SKM-1 treated with dmso at 0.1 percent for 144 hours (cell line): ENCODE results near the gene LRRC36.
A peak's percentile ranks its signal among the peaks of the same experiment; 100 is the strongest.

Experiments
- DNase-seq: peaks from one replicate; lab custom pipeline; 2025; ENCODE audit not compliant: unreplicated experiment; lab: John Stamatoyannopoulos, UW

Gene LRRC36

GRCh38 chr16:67423015-67423414, 96.4 kb downstream of the LRRC36 start:
- DNase-seq, result no peak

DNA sequence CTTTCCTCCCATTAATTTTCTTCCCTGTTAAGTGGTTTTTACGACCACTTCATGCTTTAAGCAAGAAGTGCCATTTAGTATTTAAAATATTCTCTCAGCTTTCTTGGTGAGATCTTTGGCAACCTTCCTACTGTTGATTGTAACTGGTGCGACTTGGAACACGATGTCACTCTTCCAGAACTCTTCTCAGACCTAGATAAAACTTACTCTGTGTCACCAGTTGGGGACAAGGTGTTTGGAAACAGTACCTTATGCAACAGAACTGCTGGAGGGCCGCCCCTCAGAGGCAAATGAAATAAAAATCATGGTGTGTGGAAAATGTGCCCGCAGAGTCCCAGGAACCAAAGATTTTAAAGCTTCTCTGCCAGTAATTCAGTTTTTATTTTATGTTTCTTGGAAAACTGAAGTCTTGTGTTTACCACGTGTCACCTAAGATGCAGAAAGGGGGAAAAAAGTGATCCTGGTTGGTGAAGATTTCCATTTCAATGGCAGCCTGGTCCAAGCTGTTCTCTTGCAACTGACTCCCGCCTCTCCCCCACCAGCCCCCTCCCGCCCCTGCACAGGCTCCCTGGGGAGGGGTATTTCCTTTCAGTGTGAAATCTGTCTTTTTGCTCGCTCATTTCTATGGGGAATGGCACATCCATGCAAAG, 97.1 kb downstream of the LRRC36 start:
- DNase-seq, result no peak

GRCh38 chr16:67424261-67424615, 97.6 kb downstream of the LRRC36 start:
- DNase-seq, result no peak

GRCh38 chr16:67425061-67425460, 98.4 kb downstream of the LRRC36 start:
- DNase-seq, result no peak

DNA sequence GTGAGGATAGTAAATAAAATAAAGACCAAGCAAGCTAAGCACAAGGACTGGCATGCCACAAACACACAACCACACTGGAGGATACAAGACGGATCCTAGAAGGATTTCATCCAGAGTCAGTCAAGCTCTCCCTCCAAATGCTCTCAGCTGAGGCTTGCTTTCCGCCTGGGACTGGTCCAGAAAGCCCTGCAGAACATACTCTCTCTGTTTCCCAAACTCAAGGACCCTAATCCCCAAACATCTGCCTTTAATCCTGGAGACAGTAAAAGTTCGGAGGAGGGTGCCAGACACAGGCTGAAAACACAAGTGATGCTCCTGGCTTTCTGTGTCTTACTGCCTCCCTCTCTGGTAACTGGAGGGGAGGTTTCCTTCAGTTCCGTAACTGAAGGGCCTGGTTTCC, 99.0 kb downstream of the LRRC36 start:
- no peak for DNase-seq

DNA sequence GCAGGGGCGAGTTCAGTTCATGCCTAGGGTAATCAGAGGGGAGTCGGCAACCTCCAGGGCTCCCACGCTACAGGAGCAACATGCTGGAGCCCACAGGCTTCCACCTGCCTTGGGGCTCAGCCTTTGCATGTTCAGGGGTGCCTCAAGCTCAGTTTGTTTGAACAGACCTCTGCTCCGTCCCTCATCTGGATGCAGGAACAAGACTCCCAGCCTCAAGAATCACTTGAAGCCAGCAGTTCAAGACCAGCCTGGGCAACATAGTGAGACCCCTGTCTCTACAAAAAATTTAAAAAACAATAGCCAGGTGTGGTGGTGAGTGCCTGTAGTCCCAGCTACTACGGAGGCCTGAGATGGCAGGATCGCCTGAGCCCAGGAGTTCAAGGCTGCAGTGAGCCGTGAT, 99.4 kb downstream of the LRRC36 start:
- DNase-seq, result no peak

- no peak for DNase-seq
Measured at GRCh38 chr16:67426950-67427349, 100.3 kb downstream of the LRRC36 start.

DNA sequence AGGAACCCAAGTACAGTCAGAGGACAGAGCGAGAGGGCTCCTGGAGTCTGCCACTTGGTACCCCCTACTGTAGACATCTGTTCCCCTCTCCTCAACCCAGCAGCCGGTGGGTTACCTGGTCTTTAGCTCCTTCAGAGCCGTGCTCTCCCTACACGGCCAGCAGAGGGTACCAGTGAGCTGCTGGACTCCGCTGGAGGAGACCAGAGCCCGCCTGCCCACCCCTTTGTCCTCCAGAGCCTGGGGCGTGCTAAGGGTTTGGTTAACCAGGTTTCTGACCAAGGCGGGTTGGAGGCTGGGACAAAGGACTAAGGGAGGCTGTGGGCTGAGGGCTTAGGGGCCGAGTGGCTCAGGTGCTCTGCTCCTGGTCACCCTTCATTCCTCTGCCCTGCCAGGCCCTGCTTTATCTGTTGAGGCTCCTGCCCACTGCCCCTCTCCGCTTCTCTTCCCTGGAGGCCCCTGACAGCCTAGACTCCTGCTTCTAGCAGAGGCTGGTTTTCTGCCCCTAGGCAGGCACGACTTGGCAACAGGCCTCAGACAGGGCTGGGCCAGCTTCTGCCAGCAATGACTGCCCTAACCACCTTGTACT, 101.6 kb downstream of the LRRC36 start:
- peak; percentile 46 for DNase-seq

GRCh38 chr16:67429053-67429798, 102.6 kb downstream of the LRRC36 start:
- DNase-seq, result no peak

DNA sequence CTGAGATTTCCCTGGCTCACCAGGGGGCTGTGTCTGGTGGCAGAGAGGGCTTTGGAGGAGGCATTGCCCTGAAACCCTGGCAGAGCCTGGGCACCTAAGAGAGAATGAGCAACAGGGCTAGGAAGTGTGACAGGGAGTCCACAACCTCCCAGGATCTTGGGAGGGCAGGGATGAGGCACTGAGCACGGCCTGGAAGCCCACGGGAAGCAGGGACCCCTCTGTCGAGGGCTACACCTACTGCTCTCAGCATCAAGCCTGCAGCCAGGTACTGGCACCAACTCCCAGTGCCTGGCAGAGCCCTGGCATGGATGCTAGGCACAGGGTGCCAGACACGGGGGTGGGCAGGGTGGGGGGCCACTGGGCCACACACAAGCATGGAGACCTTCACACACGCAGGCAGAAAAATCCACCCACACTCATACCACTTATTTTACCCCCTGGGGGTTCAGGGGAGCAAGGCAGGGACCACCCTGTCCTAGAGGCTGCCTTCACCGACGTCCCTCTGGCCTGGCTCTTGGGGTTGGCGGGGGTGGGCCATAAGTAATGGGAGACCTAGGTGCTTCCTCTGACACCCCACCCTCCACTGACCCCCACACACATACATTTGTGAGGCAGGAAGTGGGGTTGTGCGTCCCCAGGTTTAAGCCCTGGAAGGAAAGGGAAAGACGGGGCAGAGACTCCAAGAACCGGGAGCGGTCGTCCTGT, 103.3 kb downstream of the LRRC36 start:
- DNase-seq, result no peak

GRCh38 chr16:67430504-67430976, 103.9 kb downstream of the LRRC36 start:
- DNase-seq, result no peak

DNA sequence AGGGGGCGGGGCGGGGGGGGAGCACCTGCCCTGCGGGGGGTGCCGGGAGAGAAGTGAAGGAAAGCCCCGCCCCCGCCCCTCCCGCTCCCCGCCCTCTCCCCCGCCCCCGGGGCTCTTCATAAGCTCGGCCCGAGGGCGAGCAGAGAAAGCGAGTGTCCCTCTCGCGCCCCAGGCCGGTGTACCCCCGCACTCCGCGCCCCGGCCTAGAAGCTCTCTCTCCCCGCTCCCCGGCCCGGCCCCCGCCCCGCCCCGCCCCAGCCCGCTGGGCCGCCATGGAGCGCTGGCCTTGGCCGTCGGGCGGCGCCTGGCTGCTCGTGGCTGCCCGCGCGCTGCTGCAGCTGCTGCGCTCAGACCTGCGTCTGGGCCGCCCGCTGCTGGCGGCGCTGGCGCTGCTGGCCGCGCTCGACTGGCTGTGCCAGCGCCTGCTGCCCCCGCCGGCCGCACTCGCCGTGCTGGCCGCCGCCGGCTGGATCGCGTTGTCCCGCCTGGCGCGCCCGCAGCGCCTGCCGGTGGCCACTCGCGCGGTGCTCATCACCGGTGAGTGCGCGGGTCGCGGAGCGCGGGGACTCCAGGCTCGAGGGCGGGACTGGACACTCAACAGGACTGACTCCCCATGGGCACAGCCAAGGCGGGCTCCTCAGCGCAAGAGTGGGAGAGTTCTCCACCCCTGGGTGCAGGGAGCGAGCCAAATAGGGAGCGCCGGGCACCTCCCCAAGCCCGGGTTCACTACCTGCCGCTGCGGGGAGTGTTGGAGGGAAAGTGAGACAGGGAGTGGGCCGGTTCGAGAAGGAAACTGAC, 104.6 kb downstream of the LRRC36 start, which contains the start of gene HSD11B2:
HSD11B2 (plus strand) TSS at position 145 of the 798 bp plus-strand sequence; CDS start at position 273, 128 bp downstream.
- no peak for DNase-seq

DNA sequence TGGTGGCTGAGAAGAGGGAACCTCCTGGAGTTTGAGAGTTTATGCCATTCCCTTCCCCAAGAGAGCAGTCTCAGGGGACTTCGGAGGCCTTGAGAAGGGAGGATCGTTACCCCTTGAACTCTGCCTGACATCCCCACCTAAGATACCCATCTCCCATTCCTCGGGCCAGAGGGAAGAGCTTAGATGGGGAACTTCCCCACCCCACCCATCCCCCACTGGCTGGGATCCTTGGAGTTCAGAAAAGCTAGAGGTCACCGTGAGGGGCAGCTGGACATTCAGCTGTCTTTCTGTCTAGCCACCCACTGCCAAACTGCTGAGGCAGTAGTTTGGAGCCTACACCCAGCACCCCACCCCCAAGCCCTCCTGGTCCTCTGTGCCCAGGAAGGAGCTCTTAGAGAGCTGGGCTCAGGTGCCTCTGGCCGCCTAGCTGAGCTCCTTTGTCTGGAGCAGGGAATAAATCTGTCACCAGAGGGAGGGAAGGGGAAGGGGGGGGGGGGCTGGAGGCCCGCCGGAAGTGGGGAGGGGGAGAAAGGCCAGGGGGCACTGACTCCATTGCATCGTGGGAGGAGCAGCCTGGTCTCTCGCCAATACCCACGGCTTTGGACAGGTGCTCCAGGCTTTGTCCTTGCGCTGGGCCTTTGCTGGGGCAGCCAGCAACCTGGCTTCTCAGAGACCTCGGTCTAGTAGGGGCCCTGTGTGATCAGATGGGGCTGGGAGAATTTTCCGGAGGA, 105.3 kb downstream of the LRRC36 start:
- no peak for DNase-seq

DNA sequence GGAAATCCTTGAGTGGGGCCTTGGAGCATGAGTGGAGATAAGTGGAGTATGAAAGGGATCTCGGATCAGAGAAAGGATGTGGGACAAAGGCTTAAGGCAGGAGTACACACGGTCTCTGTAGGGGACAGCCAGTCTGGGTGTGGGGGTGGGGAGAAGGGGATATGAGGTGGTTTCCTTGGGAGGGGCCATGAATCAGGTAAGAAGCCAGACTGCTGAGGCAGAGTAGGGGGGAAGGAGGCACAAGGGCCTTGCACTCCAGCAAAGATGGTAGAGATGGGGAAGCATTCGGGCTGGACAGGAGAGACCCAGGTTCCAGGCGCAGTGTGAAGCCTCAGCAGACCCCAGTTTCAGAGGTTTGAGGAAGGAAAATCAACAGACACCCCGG, 105.9 kb downstream of the LRRC36 start:
- no peak for DNase-seq

DNA sequence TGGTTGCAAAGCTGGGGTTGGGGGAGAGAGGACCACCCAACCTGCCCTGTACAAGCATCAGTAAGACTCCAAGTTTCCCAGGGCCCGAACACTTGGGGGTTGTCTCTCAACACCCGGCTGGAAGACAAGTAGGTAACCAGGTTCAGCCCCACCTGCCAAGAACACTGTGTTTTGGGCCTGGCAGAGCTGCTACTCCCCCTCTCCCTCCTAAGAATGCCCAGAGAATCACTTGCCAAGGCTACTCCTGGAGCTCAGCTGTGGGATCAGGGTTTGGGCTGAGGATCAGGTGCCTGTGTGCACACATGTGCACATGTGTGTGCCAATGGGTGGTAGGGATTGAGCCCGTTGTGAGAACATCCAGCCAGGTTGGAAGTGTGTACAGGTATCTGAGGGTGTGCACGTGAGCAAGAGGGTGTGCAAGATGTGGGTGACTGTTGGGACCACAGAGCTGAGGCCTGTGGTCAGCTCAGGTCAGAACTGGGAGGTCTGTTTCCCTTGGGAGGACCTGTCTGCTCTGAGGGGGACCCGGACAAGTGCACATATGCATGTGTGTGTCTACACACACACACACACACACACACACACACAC, 106.6 kb downstream of the LRRC36 start:
- no peak for DNase-seq
